Left kidney (tissue), 2 donors: Measurements from ENCODE around the gene ASTN2. TPM values are rescaled to one million over a fixed set of nuclear protein-coding genes. Genes with fewer than 3 reads are reported as not detected.

ENCODE experiments used
- DNase-seq: peaks from one replicate; pipeline ENCODE4 v3.0.0-alpha.2; 2013
- polyA plus RNA-seq: library from polyadenylated mRNA; unstranded; fragments of 120-200 nt; gene quantifications from one replicate; pipeline ENCODE4 v1.2.1, GENCODE V29; 2013; ENCODE audit not compliant: insufficient read length

Gene ASTN2
- polyA plus RNA-seq, 1 donor, result 17.2 TPM

GRCh38 chr9:117169089-117169621 is 245.7 kb downstream of the ASTN2 start:
- no peak for DNase-seq

- DNase-seq, result no peak
These were observed 250.3 kb downstream of the ASTN2 start for GRCh38 chr9:117164512-117164911.

- no peak for DNase-seq
These were observed 254.6 kb downstream of the ASTN2 start for GRCh38 chr9:117160254-117160653.

GRCh38 chr9:117156771-117157535 is 257.9 kb downstream of the ASTN2 start:
- no peak for DNase-seq

- no peak for DNase-seq
These were observed 258.6 kb downstream of the ASTN2 start for GRCh38 chr9:117156144-117156688.

- DNase-seq, result no peak
These were observed 261.8 kb downstream of the ASTN2 start for GRCh38 chr9:117153021-117153420.

GRCh38 chr9:117151716-117152115 is 263.1 kb downstream of the ASTN2 start:
- no peak for DNase-seq

GRCh38 chr9:117149996-117150395 is 264.9 kb downstream of the ASTN2 start:
- DNase-seq, result no peak

- DNase-seq, result no peak
These were observed 268.9 kb downstream of the ASTN2 start for GRCh38 chr9:117145811-117146490.

- no peak for DNase-seq
These were observed 269.8 kb downstream of the ASTN2 start for GRCh38 chr9:117145081-117145480.

GRCh38 chr9:117138231-117138630 is 276.6 kb downstream of the ASTN2 start:
- DNase-seq, result no peak

- no peak for DNase-seq
These were observed 278.4 kb downstream of the ASTN2 start for GRCh38 chr9:117136461-117136860.

GRCh38 chr9:117135501-117136098 is 279.3 kb downstream of the ASTN2 start:
- DNase-seq, result no peak

- no peak for DNase-seq
These were observed 279.9 kb downstream of the ASTN2 start for GRCh38 chr9:117134826-117135500.

- no peak for DNase-seq
These were observed 288.0 kb downstream of the ASTN2 start for GRCh38 chr9:117126871-117127270.

GRCh38 chr9:117125531-117125930 is 289.3 kb downstream of the ASTN2 start:
- DNase-seq, result peak; percentile 25

GRCh38 chr9:117123729-117124128 is 291.1 kb downstream of the ASTN2 start:
- no peak for DNase-seq

- no peak for DNase-seq
These were observed 291.9 kb downstream of the ASTN2 start for GRCh38 chr9:117122953-117123352.

GRCh38 chr9:117122102-117122501 is 292.8 kb downstream of the ASTN2 start:
- no peak for DNase-seq

- DNase-seq, result no peak
These were observed 293.5 kb downstream of the ASTN2 start for GRCh38 chr9:117121316-117121715.

- DNase-seq, result no peak
These were observed 294.8 kb downstream of the ASTN2 start for GRCh38 chr9:117120061-117120460.

- DNase-seq, result no peak
These were observed 298.8 kb downstream of the ASTN2 start for GRCh38 chr9:117116084-117116483.
